Activated CD4-positive, alpha-beta memory T cell treated with anti-CD3 and anti-CD28 coated beads for 36 hours (primary cell): Measurements from ENCODE around the gene ABAT. TPM values are rescaled to one million over a fixed set of nuclear protein-coding genes. Genes with fewer than 3 reads are reported as not detected.
"Not testable (repeated sequence)": the region's sequence is repeated elsewhere in the genome, so short reads cannot be mapped to it uniquely, and the experiment has no call there.

Source experiments
- CTCF ChIA-PET: fragments of 350-600 bp; sonication (Branson Sonifier 250); formaldehyde crosslinking; loops from one replicate; lab custom pipeline; 2021; ENCODE audit warnings: antibody characterized with exemption, inconsistent platforms; lab: Charles Lee
- POLR2A ChIA-PET: fragments of 350-600 bp; sonication (Branson Sonifier 250); formaldehyde crosslinking; loops from one replicate; lab custom pipeline; 2021; ENCODE audit warnings: antibody characterized with exemption; lab: Charles Lee
- DNase-seq: peaks from one replicate; pipeline ENCODE4 v3.0.0-alpha.2; 2020
- H3K27ac Mint-ChIP-seq: one replicate; pipeline ENCODE4 v1.8.0; 2021; ENCODE audit warnings: mixed read lengths
- H3K27me3 Mint-ChIP-seq: one replicate; pipeline ENCODE4 v1.8.0; 2021; ENCODE audit warnings: mixed read lengths
- H3K36me3 Mint-ChIP-seq: one replicate; pipeline ENCODE4 v1.8.0; 2021; ENCODE audit warnings: mixed read lengths
- H3K4me1 Mint-ChIP-seq: one replicate; pipeline ENCODE4 v1.8.0; 2021; ENCODE audit warnings: low read depth, mixed read lengths
- H3K4me3 Mint-ChIP-seq: one replicate; pipeline ENCODE4 v1.8.0; 2021; ENCODE audit warnings: mild to moderate bottlenecking, mixed read lengths
- H3K9me3 Mint-ChIP-seq: one replicate; pipeline ENCODE4 v1.8.0; 2021; ENCODE audit warnings: mixed read lengths
- intact Hi-C: fragments of 100-400 bp; cut with micrococcal nuclease; formaldehyde crosslinking; loops from one replicate; pipeline ENCODE4 v1.15.1; 2023
- total RNA-seq, 2 experiments: library from RNA; stranded (reverse); gene quantifications; one replicate each; pipeline ENCODE4 v1.2.3, GENCODE V29; 2021

ABAT gene
- total RNA-seq, 2 experiments from 2014 or later: 8.7 to 10.0 TPM

GRCh38 chr16:8788578-8789172, 114.3 kb downstream of the ABAT start:
- Mint-ChIP-seq H3K27me3 (no peaks in the 10 kb centered on the region), H3K9me3 (no peaks in the 10 kb centered on the region), H3K4me3 (no peak overlapping the region), H3K36me3 (no peaks in the 10 kb centered on the region), H3K27ac (no peak overlapping the region), H3K4me1 (peaks cover 4% of the 10 kb centered on the region)
- intact Hi-C loops: no loop called here
- CTCF ChIA-PET: no interaction called here
- DNase-seq: no peak
- POLR2A ChIA-PET: no interaction called here

DNA sequence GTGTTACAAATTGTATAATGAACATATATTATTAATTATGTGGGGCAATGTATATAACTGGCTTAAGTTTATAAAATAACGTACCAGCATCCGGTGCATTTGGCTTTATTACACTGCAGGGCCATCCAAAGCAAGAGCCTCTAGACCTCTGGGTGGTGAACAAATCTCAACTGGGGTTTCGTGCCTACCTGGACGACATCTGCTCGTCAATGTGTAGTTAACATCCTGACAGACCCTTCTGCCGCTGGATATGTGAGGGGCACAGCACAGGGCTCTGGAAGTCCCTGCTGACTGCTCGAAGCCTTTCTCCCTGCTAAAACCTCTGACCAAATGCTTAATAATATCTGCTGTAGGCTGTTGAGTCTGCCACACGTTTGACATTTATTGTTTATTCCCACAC, 120.7 kb downstream of the ABAT start:
- Mint-ChIP-seq H3K4me1 (peaks cover 42% of the 10 kb centered on the region), H3K9me3 (no peaks in the 10 kb centered on the region), H3K4me3 (no peak overlapping the region), H3K27ac (no peak overlapping the region), H3K36me3 (peaks cover 3% of the 10 kb centered on the region), H3K27me3 (no peaks in the 10 kb centered on the region)
- ChIA-PET CTCF (no interaction called here), POLR2A (no interaction called here)
- no peak for DNase-seq
- intact Hi-C loops: loop anchor here (5.0 kb wide), 1 partner anchor 297 kb away; the partner anchor contains the start of gene HAPSTR1

DNA sequence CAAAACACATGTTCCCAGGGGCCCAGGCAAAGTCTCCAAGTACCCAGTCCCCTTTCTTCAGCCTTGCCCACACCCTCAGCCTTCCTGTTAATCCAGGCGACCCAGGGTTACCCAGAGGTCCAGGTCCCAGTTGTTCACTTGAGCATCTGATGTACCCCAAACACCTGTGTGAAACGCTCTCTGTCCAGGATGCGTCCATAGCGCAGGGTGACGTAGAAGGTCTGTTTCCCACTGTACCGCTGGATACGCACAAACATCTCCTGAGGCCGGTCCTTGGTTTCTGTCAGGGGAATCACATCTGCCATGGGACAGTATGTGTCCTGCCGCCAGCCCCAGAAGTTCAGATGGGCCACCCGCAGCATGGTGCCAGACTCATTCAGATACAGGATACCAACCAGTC, 121.4 kb downstream of the ABAT start:
- peaks cover 3% of the 10 kb centered on the region for H3K36me3 Mint-ChIP-seq
- peaks cover 44% of the 10 kb centered on the region for H3K4me1 Mint-ChIP-seq
- H3K27ac Mint-ChIP-seq: peak overlapping the region; percentile 18
- DNase-seq: no peak
- H3K4me3 Mint-ChIP-seq: peak overlapping the region; percentile 92
- H3K9me3 Mint-ChIP-seq: no peaks in the 10 kb centered on the region
- CTCF ChIA-PET: interaction anchor here (0.9 to 1.5 kb wide), 2 partner anchors 84 to 141 kb away, joined by 3 to 5 read pairs; no protein-coding TSS in a partner anchor
- POLR2A ChIA-PET: no interaction called here
- intact Hi-C loops: loop anchor here (2.0 to 5.0 kb wide), 2 partner anchors 141 to 296 kb away; partner anchors contain the start of gene HAPSTR1
- H3K27me3 Mint-ChIP-seq: no peaks in the 10 kb centered on the region

DNA sequence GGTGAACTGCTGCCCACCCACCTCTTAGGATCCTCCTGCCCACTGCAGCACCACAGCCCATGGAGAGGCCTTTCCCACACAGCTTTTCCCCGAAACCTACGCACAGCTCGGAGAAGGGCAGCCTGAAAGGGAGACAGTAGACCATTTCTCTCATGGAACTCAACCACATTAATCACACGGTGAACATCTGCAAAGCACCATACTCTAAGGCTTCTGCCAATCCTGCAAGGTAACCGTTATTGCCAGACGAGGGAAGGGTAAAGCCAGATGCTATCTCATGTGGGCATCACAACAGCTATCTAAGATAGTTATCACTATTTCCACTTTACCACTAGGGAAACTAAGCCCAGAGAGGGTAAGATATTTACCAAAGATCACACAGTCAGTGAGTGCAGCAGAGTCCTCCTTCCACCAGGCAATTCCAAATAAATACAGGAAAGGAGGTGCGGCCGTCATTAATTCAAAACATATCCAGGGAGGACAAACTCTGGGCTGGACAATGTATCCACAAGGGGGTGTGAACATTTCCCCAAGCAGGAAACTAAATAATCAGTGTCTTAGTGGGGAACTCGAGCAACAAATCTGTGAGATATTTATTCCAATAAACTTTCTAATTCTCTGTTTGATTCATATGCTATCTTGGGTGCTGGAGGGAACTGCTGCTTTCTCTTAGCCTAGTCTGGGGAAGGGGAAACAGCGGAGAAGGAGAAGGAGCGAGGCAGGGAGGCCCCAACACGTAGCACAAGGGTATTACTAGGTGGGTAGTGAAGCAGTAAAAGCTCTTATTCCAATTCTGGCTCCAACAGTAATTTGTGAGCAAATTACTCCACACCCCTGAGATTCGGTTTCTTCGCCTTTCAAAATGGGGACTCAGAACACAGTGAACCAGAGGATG, 122.3 kb downstream of the ABAT start:
- Mint-ChIP-seq H3K27ac (peak overlapping the region; percentile 88), H3K36me3 (peaks cover 7% of the 10 kb centered on the region), H3K4me1 (peaks cover 50% of the 10 kb centered on the region), H3K9me3 (no peaks in the 10 kb centered on the region), H3K4me3 (peak overlapping the region; percentile 92), H3K27me3 (no peaks in the 10 kb centered on the region)
- intact Hi-C loops: loop anchor here (1.0 to 5.0 kb wide), 7 partner anchors 73 to 296 kb away; partner anchors contain the start of genes CARHSP1, HAPSTR1 and METTL22
- no peak for DNase-seq
- ChIA-PET POLR2A (interaction anchor here (0.9 to 1.9 kb wide), 4 partner anchors 9 to 295 kb away, joined by 3 to 9 read pairs (median 6); partner anchors contain the start of genes CARHSP1, HAPSTR1 and METTL22), CTCF (interaction anchor here (0.9 to 2.1 kb wide), 6 partner anchors 83 to 230 kb away, joined by 3 to 10 read pairs (median 4); no protein-coding TSS in a partner anchor)

- intact Hi-C loops: loop anchor here (1.0 to 5.0 kb wide), 7 partner anchors 72 to 295 kb away; partner anchors contain the start of genes CARHSP1, HAPSTR1 and METTL22
- Mint-ChIP-seq H3K4me3 (peak within 1 kb of the TSS; percentile 92), H3K27ac (peak within 1 kb of the TSS; percentile 88), H3K27me3 (no peaks in the 10 kb centered on the region), H3K4me1 (peaks cover 50% of the 10 kb centered on the region), H3K36me3 (peaks cover 14% of the 10 kb centered on the region), H3K9me3 (no peaks in the 10 kb centered on the region)
- DNase-seq: peak; percentile 97
- POLR2A ChIA-PET: interaction anchor here (0.9 to 1.9 kb wide), 4 partner anchors 9 to 294 kb away, joined by 3 to 9 read pairs (median 6); partner anchors contain the start of genes CARHSP1, HAPSTR1 and METTL22
- CTCF ChIA-PET: interaction anchor here (1.0 to 2.1 kb wide), 6 partner anchors 83 to 230 kb away, joined by 3 to 10 read pairs (median 4); no protein-coding TSS in a partner anchor
These were observed 123.2 kb downstream of the ABAT start, which contains the start of the genes PMM2 and TMEM186 for GRCh38 chr16:8797364-8798173. PMM2 (plus strand) TSS chr16:8797839; CDS start chr16:8797883, 44 bp downstream. TMEM186 (minus strand) TSS chr16:8797639; CDS start chr16:8797614, 25 bp downstream.

GRCh38 chr16:8798174-8798527, 123.7 kb downstream of the ABAT start:
- Mint-ChIP-seq H3K36me3 (peaks cover 19% of the 10 kb centered on the region), H3K4me3 (peak overlapping the region; percentile 92), H3K9me3 (no peaks in the 10 kb centered on the region), H3K27ac (peak overlapping the region; percentile 88), H3K27me3 (no peaks in the 10 kb centered on the region), H3K4me1 (peaks cover 50% of the 10 kb centered on the region)
- POLR2A ChIA-PET: interaction anchor here (1.7 to 1.9 kb wide), 2 partner anchors 71 to 177 kb away, joined by 5 to 9 read pairs; partner anchors contain the start of genes CARHSP1 and METTL22
- peak; percentile 39 for DNase-seq
- intact Hi-C loops: loop anchor here (5.0 kb wide), 1 partner anchor 294 kb away; the partner anchor contains the start of gene HAPSTR1
- CTCF ChIA-PET: interaction anchor here (1.0 to 2.1 kb wide), 4 partner anchors 71 to 231 kb away, joined by 3 to 10 read pairs (median 4); partner anchors contain the start of gene CARHSP1

DNA sequence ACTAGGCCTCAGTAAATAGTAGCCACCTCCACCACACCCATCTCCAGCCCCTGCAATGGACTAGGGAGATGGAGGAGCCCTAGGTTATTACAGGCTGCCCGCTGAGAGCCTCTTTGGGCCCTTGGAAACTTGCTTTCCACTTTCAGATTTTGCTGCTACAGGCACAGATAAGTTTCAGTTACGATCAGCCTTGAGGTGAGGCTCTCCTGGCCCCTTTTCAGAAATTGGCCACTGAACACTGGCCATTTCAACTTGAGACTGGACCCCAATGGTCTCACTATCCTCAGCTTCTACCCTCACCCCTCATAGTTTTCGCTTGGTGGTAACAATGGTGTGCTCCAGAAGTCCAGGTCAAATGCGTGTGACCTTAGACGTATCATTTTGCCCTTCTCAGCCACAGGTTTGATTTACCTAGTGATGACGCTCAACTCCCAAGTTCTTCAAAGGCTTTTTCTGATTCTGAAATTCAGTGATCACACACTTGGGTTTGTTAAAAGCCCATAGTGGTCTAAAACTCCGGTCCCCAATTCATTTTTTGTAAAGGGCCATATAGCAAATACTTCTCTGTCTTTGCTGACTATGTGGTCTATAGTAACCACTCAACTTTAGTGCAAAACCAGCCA, 124.2 kb downstream of the ABAT start:
- H3K4me3 Mint-ChIP-seq: peak overlapping the region; percentile 92
- peak overlapping the region; percentile 88 for H3K27ac Mint-ChIP-seq
- H3K36me3 Mint-ChIP-seq: peaks cover 22% of the 10 kb centered on the region
- H3K9me3 Mint-ChIP-seq: no peaks in the 10 kb centered on the region
- H3K4me1 Mint-ChIP-seq: peaks cover 48% of the 10 kb centered on the region
- ChIA-PET CTCF (interaction anchor here (1.0 to 2.1 kb wide), 3 partner anchors 70 to 144 kb away, joined by 3 to 10 read pairs (median 4); partner anchors contain the start of gene CARHSP1), POLR2A (interaction anchor here (0.6 to 1.9 kb wide), 2 partner anchors 70 to 821 kb away, joined by 3 to 9 read pairs; partner anchors contain the start of gene CARHSP1)
- DNase-seq: peak; percentile 13
- intact Hi-C loops: loop anchor here (5.0 kb wide), 1 partner anchor 294 kb away; the partner anchor contains the start of gene HAPSTR1
- H3K27me3 Mint-ChIP-seq: no peaks in the 10 kb centered on the region

DNA sequence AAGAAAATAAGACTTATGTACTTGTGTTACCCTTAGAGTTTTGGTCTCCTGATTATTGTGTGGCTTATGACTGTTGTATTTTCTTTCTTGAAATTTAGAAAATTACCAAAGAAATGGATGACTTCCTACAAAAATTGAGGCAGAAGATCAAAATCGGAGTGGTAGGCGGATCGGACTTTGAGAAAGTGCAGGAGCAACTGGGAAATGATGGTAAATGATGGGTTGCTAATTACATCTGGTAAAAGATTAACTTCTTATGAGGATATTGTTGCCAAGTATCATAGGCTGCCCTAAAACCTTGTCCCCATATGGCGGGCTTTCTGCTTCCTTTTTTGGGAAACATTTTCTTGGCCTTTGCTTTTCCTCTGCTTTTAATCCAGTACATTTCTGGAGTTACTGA, 127.3 kb downstream of the ABAT start:
- Mint-ChIP-seq H3K4me1 (peaks cover 34% of the 10 kb centered on the region), H3K27ac (no peak overlapping the region), H3K9me3 (no peaks in the 10 kb centered on the region), H3K4me3 (no peak overlapping the region), H3K36me3 (peaks cover 38% of the 10 kb centered on the region), H3K27me3 (no peaks in the 10 kb centered on the region)
- DNase-seq: no peak
- POLR2A ChIA-PET: no interaction called here
- CTCF ChIA-PET: interaction anchor here (1.5 kb wide), 1 partner anchor 134 kb away, joined by 7 read pairs; no protein-coding TSS in a partner anchor
- intact Hi-C loops: no loop called here

- Mint-ChIP-seq H3K4me1 (peaks cover 25% of the 10 kb centered on the region), H3K36me3 (peaks cover 47% of the 10 kb centered on the region)
- H3K27me3 Mint-ChIP-seq, H3K27ac Mint-ChIP-seq, intact Hi-C loops, POLR2A ChIA-PET, H3K9me3 Mint-ChIP-seq, H3K4me3 Mint-ChIP-seq, DNase-seq: not testable (repeated sequence)
- CTCF ChIA-PET: interaction anchor here (0.8 kb wide), 1 partner anchor 143 kb away, joined by 3 read pairs; no protein-coding TSS in a partner anchor
These were observed 129.3 kb downstream of the ABAT start for GRCh38 chr16:8803733-8804132.

- CTCF ChIA-PET: interaction anchor here (0.8 kb wide), 1 partner anchor 144 kb away, joined by 3 read pairs; no protein-coding TSS in a partner anchor
- Mint-ChIP-seq H3K9me3 (no peaks in the 10 kb centered on the region), H3K27ac (no peak overlapping the region), H3K27me3 (no peaks in the 10 kb centered on the region), H3K4me1 (peaks cover 21% of the 10 kb centered on the region), H3K4me3 (no peak overlapping the region), H3K36me3 (peaks cover 53% of the 10 kb centered on the region)
- intact Hi-C loops: no loop called here
- DNase-seq: no peak
- POLR2A ChIA-PET: no interaction called here
These were observed 129.9 kb downstream of the ABAT start for GRCh38 chr16:8804313-8804712.
